H1 (cell line): ENCODE data around the gene TJP2. TPM values are rescaled to one million over a fixed set of nuclear protein-coding genes. Genes with fewer than 3 reads are reported as not detected.

ENCODE experiments used
- CTCF ChIA-PET: fragments of 300-600 bp; sonication (Branson Sonifier 250); formaldehyde crosslinking; loops from one replicate; lab custom pipeline; 2021; ENCODE audit not compliant: partially characterized antibody; lab: Charles Lee
- POLR2A ChIA-PET: fragments of 300-600 bp; sonication (Branson Sonifier 250); formaldehyde crosslinking; loops from one replicate; lab custom pipeline; 2021; ENCODE audit warnings: inconsistent platforms; ENCODE audit not compliant: partially characterized antibody; lab: Charles Lee
- DNase-seq, 2 experiments: peaks; one replicate each; pipeline versions ENCODE4 v3.0.0 to v3.0.0-alpha.2; 2010 to 2022; ENCODE audit warnings: low spot score in 2 of 2, low read depth in 1 of 2, mixed read lengths in 1 of 2
- FAIRE-seq: peaks from 2 replicates; lab custom pipeline; 2011; peaks lifted over from hg19 to GRCh38; lab: Jason Lieb, UNC
- H2AFZ ChIP-seq: 2 replicates; pipeline ENCODE4 v1.8.1; 2012; ENCODE audit warnings: low read length, inconsistent platforms
- H2AK5ac ChIP-seq: 2 replicates; pipeline ENCODE4 v1.6.1; 2013; ENCODE audit warnings: low read depth, low read length
- H2BK120ac ChIP-seq: replicated peaks from 2 replicates; pipeline ENCODE3; 2013; ENCODE audit warnings: low read depth, low read length, inconsistent platforms
- H2BK12ac ChIP-seq: 2 replicates; pipeline ENCODE4 v1.6.1; 2013; ENCODE audit warnings: low read depth, low read length
- H2BK15ac ChIP-seq: 2 replicates; pipeline ENCODE4 v1.6.1; 2013; ENCODE audit warnings: low read length
- H2BK20ac ChIP-seq: 2 replicates; pipeline ENCODE4 v1.6.1; 2013; ENCODE audit warnings: low read length
- H2BK5ac ChIP-seq: 2 replicates; pipeline ENCODE4 v1.6.1; 2013; ENCODE audit warnings: low read depth, low read length
- H3K14ac ChIP-seq: 2 replicates; pipeline ENCODE4 v1.6.1; 2013; ENCODE audit warnings: inconsistent platforms; ENCODE audit not compliant: insufficient read length
- H3K18ac ChIP-seq: 2 replicates; pipeline ENCODE4 v1.6.1; 2013; ENCODE audit warnings: low read length; ENCODE audit errors: extremely low read depth
- H3K23ac ChIP-seq: 2 replicates; pipeline ENCODE4 v1.6.1; 2013; ENCODE audit warnings: inconsistent platforms; ENCODE audit not compliant: insufficient read length
- H3K23me2 ChIP-seq: 2 replicates; pipeline ENCODE4 v1.6.1; 2013; ENCODE audit warnings: low read depth, low read length
- H3K27ac ChIP-seq: 2 replicates; pipeline ENCODE4 v1.6.1; 2011; ENCODE audit warnings: low read depth, low read length, inconsistent platforms
- H3K27me3 ChIP-seq, 4 experiments: replicated peaks in 1 of 4; 1 replicate in 1 of 4; 2 replicates in 3 of 4; pipeline versions ENCODE4 v1.6.1 to v1.8.1; 2011 to 2013; ENCODE audit warnings: low read length in 3 of 4, mild to moderate bottlenecking in 3 of 4, inconsistent platforms in 2 of 4, mixed read lengths in 2 of 4, moderate library complexity in 1 of 4; ENCODE audit not compliant: control insufficient read depth in 3 of 4, insufficient read depth in 3 of 4; ENCODE audit errors: extremely low read depth in 1 of 4
- H3K36me3 ChIP-seq, 4 experiments: 2 replicates each; pipeline versions ENCODE4 v1.6.1 to v1.8.1; 2011 to 2013; ENCODE audit warnings: mild to moderate bottlenecking in 4 of 4, low read length in 3 of 4, moderate library complexity in 2 of 4, control low read depth in 1 of 4, inconsistent platforms in 1 of 4; ENCODE audit not compliant: insufficient read depth in 4 of 4, control insufficient read depth in 2 of 4
- H3K4ac ChIP-seq: replicated peaks from 2 replicates; pipeline ENCODE3; 2013; ENCODE audit warnings: low read length, low read depth, mixed read lengths, inconsistent platforms; ENCODE audit not compliant: insufficient read length
- H3K4me1 ChIP-seq, 4 experiments: replicated peaks in 1 of 4; 1 replicate in 1 of 4; 2 replicates in 3 of 4; pipeline versions ENCODE4 v1.6.1 to v1.8.1; 2011 to 2013; ENCODE audit warnings: low read length in 3 of 4, inconsistent platforms in 2 of 4, mixed read lengths in 1 of 4; ENCODE audit not compliant: insufficient read depth in 4 of 4, control insufficient read depth in 3 of 4
- H3K4me2 ChIP-seq, 2 experiments: 2 replicates each; pipeline versions ENCODE4 v1.6.1 to v1.8.1; 2011 to 2013; ENCODE audit warnings: low read depth in 2 of 2, low read length in 2 of 2, control low read depth in 1 of 2, inconsistent platforms in 1 of 2, mild to moderate bottlenecking in 1 of 2; ENCODE audit not compliant: insufficient read depth in 1 of 2
- H3K4me3 ChIP-seq, 4 experiments: fragments of 200-600, 300-600 bp in 1 of 4; sonication (generic), shearing (Covaris generic), sonication (Bioruptor Twin) in 1 of 4; 2 replicates each; pipeline versions ENCODE4 v1.5.1 to v1.8.1; 2011 to 2016; ENCODE audit warnings: low read length in 4 of 4, low read depth in 3 of 4, control low read depth in 2 of 4, inconsistent platforms in 2 of 4, mild to moderate bottlenecking in 2 of 4, mixed read lengths in 1 of 4, moderate library complexity in 1 of 4; ENCODE audit not compliant: insufficient read depth in 2 of 4; ENCODE audit errors: extremely low read depth in 1 of 4
- H3K56ac ChIP-seq: replicated peaks from 2 replicates; pipeline ENCODE3; 2013; ENCODE audit warnings: low read depth, mild to moderate bottlenecking, mixed read lengths, low read length, inconsistent platforms; ENCODE audit not compliant: insufficient read length
- H3K79me1 ChIP-seq: 2 replicates; pipeline ENCODE4 v1.6.1; 2013; ENCODE audit warnings: low read depth, low read length, control low read depth
- H3K79me2 ChIP-seq, 2 experiments: 2 replicates each; pipeline versions ENCODE4 v1.6.1 to v1.8.1; 2012 to 2013; ENCODE audit warnings: low read length in 2 of 2, mild to moderate bottlenecking in 2 of 2, inconsistent platforms in 1 of 2; ENCODE audit not compliant: insufficient read depth in 2 of 2, control insufficient read depth in 1 of 2
- H3K9ac ChIP-seq, 4 experiments: replicated peaks in 1 of 4; 1 replicate in 1 of 4; 2 replicates in 3 of 4; pipeline versions ENCODE4 v1.6.1 to v1.8.1; 2011 to 2013; ENCODE audit warnings: low read depth in 3 of 4, low read length in 3 of 4, control low read depth in 2 of 4, mild to moderate bottlenecking in 2 of 4, moderate library complexity in 2 of 4, inconsistent platforms in 1 of 4; ENCODE audit errors: extremely low read depth in 1 of 4
- H3K9me3 ChIP-seq, 2 experiments: 2 replicates each; pipeline versions ENCODE4 v1.6.1 to v1.8.1; 2012 to 2013; ENCODE audit warnings: mild to moderate bottlenecking in 2 of 2, moderate library complexity in 2 of 2, control low read depth in 1 of 2, inconsistent platforms in 1 of 2, low read depth in 1 of 2, low read length in 1 of 2, mixed read lengths in 1 of 2; ENCODE audit not compliant: insufficient read depth in 2 of 2
- H4K20me1 ChIP-seq, 2 experiments: replicated peaks in 1 of 2; 2 replicates each; pipeline versions ENCODE3 to v1.8.1; 2011 to 2013; ENCODE audit warnings: inconsistent platforms in 2 of 2, low read length in 2 of 2, mild to moderate bottlenecking in 1 of 2; ENCODE audit not compliant: insufficient read depth in 2 of 2, control insufficient read depth in 1 of 2
- H4K5ac ChIP-seq: 2 replicates; pipeline ENCODE4 v1.6.1; 2013; ENCODE audit warnings: low read length, low read depth, mixed read lengths, inconsistent platforms; ENCODE audit not compliant: insufficient read length
- H4K8ac ChIP-seq: 2 replicates; pipeline ENCODE4 v1.8.0; 2013; ENCODE audit warnings: mild to moderate bottlenecking, moderate library complexity, low read length, inconsistent platforms; ENCODE audit not compliant: insufficient read depth; ENCODE audit errors: extremely low read depth
- H4K91ac ChIP-seq: replicated peaks from 2 replicates; pipeline ENCODE3; 2013; ENCODE audit warnings: low read length, mixed read lengths, inconsistent platforms; ENCODE audit not compliant: insufficient read length
- ATF2 ChIP-seq: IDR thresholded peaks from 2 replicates; pipeline ENCODE4 v1.6.1; 2012; ENCODE audit warnings: low read length, inconsistent platforms
- EP300 ChIP-seq, 2 experiments: IDR thresholded peaks; 1 replicate in 1 of 2; 2 replicates in 1 of 2; pipeline ENCODE4 v1.6.1; 2011 to 2012; ENCODE audit warnings: low read depth in 2 of 2, low read length in 2 of 2, mild to moderate bottlenecking in 2 of 2, borderline replicate concordance in 1 of 2, inconsistent platforms in 1 of 2, moderate library complexity in 1 of 2
- HDAC6 ChIP-seq: IDR thresholded peaks from one replicate; pipeline ENCODE4 v1.7.1; 2012; ENCODE audit warnings: low read depth, mild to moderate bottlenecking, inconsistent platforms, low read length, moderate library complexity
- PHF8 ChIP-seq: fragments of 200-600 bp; sonication (generic); conservative IDR thresholded peaks from 2 replicates; pipeline ENCODE4 v1.7.1; 2012; ENCODE audit warnings: low read depth, mild to moderate bottlenecking, inconsistent platforms, low read length, moderate library complexity
- POLR2A ChIP-seq, 2 experiments: IDR thresholded peaks; 1 replicate in 1 of 2; 2 replicates in 1 of 2; pipeline ENCODE4 v1.6.1; 2011; ENCODE audit warnings: low read depth in 2 of 2, low read length in 2 of 2, mild to moderate bottlenecking in 2 of 2; ENCODE audit errors: control extremely low read depth in 1 of 2
- RXRA ChIP-seq: IDR thresholded peaks from 2 replicates; pipeline ENCODE4 v1.6.1; 2011; ENCODE audit warnings: low read depth, mild to moderate bottlenecking, low read length, moderate library complexity; ENCODE audit not compliant: insufficient read depth
- SP4 ChIP-seq: IDR thresholded peaks from 2 replicates; pipeline ENCODE4 v1.6.1; 2012; ENCODE audit warnings: low read length, inconsistent platforms
- SUZ12 ChIP-seq: fragments of 200-600 bp; sonication (generic); IDR thresholded peaks from 2 replicates; pipeline ENCODE4 v1.6.1; 2012; ENCODE audit warnings: mild to moderate bottlenecking, inconsistent platforms, low read length, moderate library complexity, mixed read lengths
- TCF12 ChIP-seq: IDR thresholded peaks from 2 replicates; pipeline ENCODE4 v1.6.1; 2011; ENCODE audit warnings: low read depth, mild to moderate bottlenecking, low read length
- WGBS, 2 experiments: shearing (Covaris generic) in 1 of 2; methylation state at CpG; one replicate each; pipeline versions ENCODE4 v1.1.6 to v1.1.7; 2013 to 2015; ENCODE audit warnings: low lambda C conversion rate in 2 of 2, mixed read lengths in 2 of 2, inconsistent platforms in 1 of 2, low coverage in 1 of 2, missing lambda C conversion rate in 1 of 2; ENCODE audit not compliant: insufficient replicate concordance in 2 of 2, insufficient coverage in 1 of 2, insufficient read length in 1 of 2; ENCODE audit errors: extremely low coverage in 1 of 2, missing lambda C conversion rate in 1 of 2; 5-methylcytosine and 5-hydroxymethylcytosine counted together
- polyA plus RNA-seq, 7 experiments: library from polyadenylated mRNA; depleted of rRNA in 3 of 7; stranded (reverse) in 5 of 7; unstranded in 2 of 7; fragments of >200 nt in 5 of 7; fragments of 200-250 nt in 2 of 7; gene quantifications; 1 replicate in 5 of 7; 2 replicates in 1 of 7; 4 replicates in 1 of 7; pipeline versions ENCODE4 v1.2.1 to v1.2.3, GENCODE V29; 2011 to 2013; ENCODE audit warnings: missing spikeins in 2 of 7, mixed read lengths in 2 of 7
- total RNA-seq: library from RNA; stranded (reverse); fragmentation: NEBNext Ultra II Directional; extraction: Animal tissue kit (Norgen Biotek cat#: 25700); gene quantifications from 2 replicates; pipeline ENCODE4 v1.2.1, GENCODE V29; 2021
- TF ChIP-seq, protein P1 (sequence below): IDR thresholded peaks from 2 replicates; pipeline ENCODE4 v1.6.1; 2011; ENCODE audit warnings: low read depth, mild to moderate bottlenecking, low read length; ENCODE audit not compliant: insufficient read depth

TJP2 gene
- total and polyA plus RNA-seq, 2 of the 8 experiments (the other 6 are each of a cell fraction or from before 2014, with no cell fraction given), result 54.9 to 137 TPM

GRCh38 chr9:69186841-69187611 lies 12.9 kb downstream of the TJP2 start:
- Histone ChIP-seq H3K4me2 (no peak overlapping the region), H3K27ac (no peak overlapping the region), H3K18ac (no peak overlapping the region), H3K79me2 (peaks cover 3 to 79% of the 10 kb centered on the region in 2 experiments; a peak in 3 of 4 replicates), H3K23ac (no peak overlapping the region), H3K27me3 (no peaks in the 10 kb centered on the region), H3K4me3 (no peak overlapping the region), H2BK15ac (no peak overlapping the region), H3K4ac (no peak overlapping the region), H2AK5ac (no peak overlapping the region), H3K9me3 (no peaks in the 10 kb centered on the region), H2BK12ac (no peak overlapping the region), H4K5ac (no peak overlapping the region), H3K14ac (no peak overlapping the region), H3K9ac (no peak overlapping the region), H2BK20ac (no peak overlapping the region), H2AFZ (no peak overlapping the region), H4K8ac (no peak overlapping the region), H4K20me1 (peaks cover 0 to 2% of the 10 kb centered on the region in 2 experiments), H3K56ac (no peak overlapping the region), H3K4me1 (peaks cover 0 to 5% (median 0%) of the 10 kb centered on the region in 4 experiments; a peak in 1 of 7 replicates), H2BK5ac (no peak overlapping the region), H3K79me1 (peaks cover 8% of the 10 kb centered on the region), H4K91ac (no peak overlapping the region), H2BK120ac (no peak overlapping the region), H3K36me3 (peaks cover 0 to 2% (median 0%) of the 10 kb centered on the region in 4 experiments; a peak in 3 of 8 replicates), H3K23me2 (no peaks in the 10 kb centered on the region)
- DNase-seq (no peak), FAIRE-seq (no peak)
- CTCF ChIA-PET, result interaction anchor here (0.6 to 4.1 kb wide), 11 partner anchors 11 to 151 kb away, joined by 3 to 24 read pairs (median 3); partner anchors contain the start of gene FXN
- POLR2A ChIA-PET, result interaction anchor here (0.9 to 1.5 kb wide), 4 partner anchors 8 to 151 kb away, joined by 3 to 4 read pairs (median 3); partner anchors contain the start of gene FXN
- 95% methylated on average over 7 of the region's 7 CpGs; no CpG with 5 or more reads in 1 of the 2 experiments for WGBS, 2 experiments
- TF ChIP-seq PHF8, result no peak
- no peak for TF ChIP-seq HDAC6
- no peak for TF ChIP-seq TCF12
- no peak for TF ChIP-seq POLR2A (IDR thresholded peaks at IDR 0.05; ENCODE audit: control extremely low read depth in 1 of 2, low read depth in 2 of 2, low read length in 2 of 2)
- TF ChIP-seq RXRA, result no peak
- TF ChIP-seq, protein P1, sequence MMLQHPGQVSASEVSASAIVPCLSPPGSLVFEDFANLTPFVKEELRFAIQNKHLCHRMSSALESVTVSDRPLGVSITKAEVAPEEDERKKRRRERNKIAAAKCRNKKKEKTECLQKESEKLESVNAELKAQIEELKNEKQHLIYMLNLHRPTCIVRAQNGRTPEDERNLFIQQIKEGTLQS, result no peak
- TF ChIP-seq EP300 (IDR thresholded peaks at IDR 0.05; ENCODE audit: borderline replicate concordance in 1 of 2, low read depth in 2 of 2, low read length in 2 of 2), result no peak
- no peak for TF ChIP-seq ATF2
- TF ChIP-seq SUZ12, result no peak
- TF ChIP-seq SP4, result no peak
